DLD1 (cell line): ENCODE data around the gene DUOX1.
"Not testable (repeated sequence)": the region's sequence is repeated elsewhere in the genome, so short reads cannot be mapped to it uniquely, and the experiment has no call there.

ENCODE experiments used
- in situ Hi-C: cut with HindIII; loops from 2 replicates; pipeline ENCODE4 v1.10.0; 2017; ENCODE audit warnings: low sequenced_read_pairs

DUOX1 gene

GRCh38 chr15:45129651-45130129 is at the start of gene DUOX1, which contains the start of gene DUOXA1:
DUOX1 (plus strand) TSS chr15:45129994; CDS start chr15:45131967, 1,973 bp downstream.
DUOXA1 (minus strand) TSS chr15:45129879; CDS start chr15:45123014, 6,865 bp downstream.
- in situ Hi-C loops, result loop anchor here (10.0 kb wide), 1 partner anchor 175 kb away; no protein-coding TSS in a partner anchor

DNA sequence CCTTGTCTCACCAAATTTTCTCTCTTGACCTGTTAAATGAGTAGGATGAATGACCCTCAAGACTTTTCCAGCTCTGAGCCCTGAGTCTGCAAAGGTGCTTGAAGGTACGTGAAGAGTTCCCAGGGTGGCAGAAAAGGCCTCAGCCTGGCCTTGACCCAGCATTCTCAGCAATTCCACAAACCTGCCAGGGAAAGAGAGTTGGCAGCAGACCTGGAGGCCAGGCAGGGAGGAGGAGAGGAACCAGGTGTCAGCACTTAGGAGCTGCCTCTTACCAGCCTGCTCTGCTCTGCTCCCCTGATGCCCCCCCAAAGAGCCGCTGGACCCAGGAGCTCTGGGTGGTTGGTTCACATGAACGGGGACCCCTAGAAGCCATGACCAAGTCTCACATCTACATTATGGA is 49.2 kb upstream of the DUOX1 start:
- in situ Hi-C loops, result not testable (repeated sequence)

GRCh38 chr15:45082412-45082811 is 47.4 kb upstream of the DUOX1 start:
- in situ Hi-C loops, result not testable (repeated sequence)

GRCh38 chr15:45083223-45083622 is 46.6 kb upstream of the DUOX1 start:
- in situ Hi-C loops, result no loop called here

DNA sequence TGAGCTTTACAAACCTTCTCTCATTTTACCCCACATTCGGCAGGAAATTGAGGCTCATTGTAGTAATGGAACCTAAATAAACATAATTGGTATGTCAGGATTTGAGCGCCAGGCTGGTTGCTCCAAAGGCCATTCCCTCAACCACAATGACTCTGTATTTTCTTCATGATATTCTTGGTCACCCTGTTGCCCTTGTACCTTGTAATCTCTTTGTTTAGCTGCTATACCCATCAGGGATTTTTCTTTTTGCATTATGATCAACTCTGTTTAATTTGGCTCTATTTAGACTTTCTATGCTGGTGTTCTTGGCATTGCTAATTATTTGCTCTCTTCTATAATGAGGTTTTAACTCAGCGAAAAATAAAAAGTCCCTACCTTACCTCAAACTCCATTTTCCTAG is 45.6 kb upstream of the DUOX1 start:
- in situ Hi-C loops, result no loop called here

GRCh38 chr15:45087513-45087912 is 42.3 kb upstream of the DUOX1 start:
- in situ Hi-C loops, result no loop called here

DNA sequence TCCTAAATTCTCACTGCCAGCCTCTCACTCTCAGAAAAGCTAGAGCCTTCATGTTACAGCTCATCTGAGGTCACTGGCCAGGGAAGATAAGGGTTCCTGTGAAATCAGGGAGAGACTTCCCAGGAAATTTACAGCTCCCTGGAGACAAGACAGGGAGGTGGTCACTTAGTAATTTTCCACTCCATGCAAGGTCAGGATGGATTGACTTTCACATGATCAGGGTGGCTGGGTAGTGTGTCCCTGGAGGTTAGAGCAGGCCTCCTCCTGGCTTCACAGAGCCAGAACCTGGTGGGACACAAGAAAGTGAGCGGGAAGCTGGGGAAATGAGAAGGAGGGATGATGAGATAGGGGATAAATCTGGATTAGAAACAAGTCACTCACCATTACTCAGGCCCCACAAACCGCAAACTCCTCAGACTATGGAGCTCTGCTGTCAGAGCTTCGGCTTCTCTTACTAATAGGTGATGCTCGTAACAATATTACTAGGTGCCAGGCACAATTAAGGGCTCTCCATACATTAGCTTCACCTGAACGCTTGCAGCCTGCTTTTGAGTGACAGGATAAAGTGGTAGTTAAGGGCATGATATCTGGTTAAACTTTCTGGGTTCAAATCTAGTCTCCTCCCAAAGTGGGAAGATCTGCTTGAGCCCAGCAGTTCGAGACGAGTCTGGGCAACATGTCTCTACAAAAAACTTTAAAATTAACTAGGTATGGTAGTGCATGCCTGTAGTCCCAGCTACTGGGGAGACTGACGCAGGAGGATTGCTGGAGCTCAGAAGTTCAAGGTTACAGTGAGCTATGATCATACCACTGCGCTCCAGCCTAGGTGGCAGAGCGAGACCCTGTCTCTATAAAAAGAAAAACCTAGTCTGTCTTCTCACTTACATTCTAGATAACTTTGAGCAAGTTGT is 40.7 kb upstream of the DUOX1 start:
- in situ Hi-C loops, result no loop called here

DNA sequence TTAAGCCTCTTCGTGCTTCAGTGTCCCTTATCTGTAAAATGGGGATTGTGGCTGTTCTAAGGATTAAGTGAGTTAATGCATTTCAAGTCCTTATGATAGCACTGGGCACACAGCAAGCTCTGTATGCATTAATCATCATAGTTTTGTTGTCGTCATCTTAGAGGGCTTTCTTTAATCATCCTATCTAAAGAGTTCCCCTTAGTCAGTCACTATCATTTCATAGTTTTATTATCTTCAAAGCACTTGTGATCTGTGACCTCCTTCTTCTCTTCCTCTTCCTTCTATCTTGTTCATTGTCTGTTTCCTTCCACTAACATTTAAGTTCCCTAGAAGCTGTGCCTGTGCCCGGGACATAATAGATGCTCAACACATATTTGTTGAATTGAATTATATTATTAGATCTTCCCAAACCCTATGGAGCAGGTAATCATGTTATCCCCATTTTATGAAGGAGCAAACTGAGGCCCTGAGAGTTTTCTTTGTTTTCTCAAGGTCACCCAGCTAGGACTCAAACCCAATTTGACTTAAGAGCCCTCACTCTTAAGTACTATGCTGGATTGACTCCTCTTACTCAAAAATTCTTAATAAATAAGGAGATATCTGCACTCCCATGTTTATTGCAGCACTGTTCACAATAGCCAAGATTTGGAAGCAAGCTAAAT is 40.0 kb upstream of the DUOX1 start:
- in situ Hi-C loops, result no loop called here

- in situ Hi-C loops, result no loop called here
Observed at GRCh38 chr15:45091161-45091560, 38.6 kb upstream of the DUOX1 start.

DNA sequence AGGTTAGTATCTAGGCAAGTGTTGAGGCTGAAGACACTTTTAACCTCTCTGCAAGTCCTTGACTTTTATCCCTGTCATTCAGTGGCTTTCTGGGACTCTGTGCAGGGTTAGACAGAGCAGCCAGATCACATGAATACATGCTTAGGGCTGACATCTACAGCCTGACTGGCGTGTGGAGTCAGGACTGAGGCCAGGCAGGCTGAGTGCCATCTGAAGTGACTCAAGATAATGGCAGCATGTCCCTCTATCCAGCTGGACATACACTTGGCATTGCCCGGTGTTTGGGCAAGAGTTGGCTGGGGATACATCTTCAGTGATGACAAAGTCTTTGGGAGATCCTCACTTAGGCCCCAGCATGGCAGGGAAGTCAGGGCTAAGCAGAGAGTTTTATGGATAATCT is 38.2 kb upstream of the DUOX1 start:
- in situ Hi-C loops, result no loop called here

DNA sequence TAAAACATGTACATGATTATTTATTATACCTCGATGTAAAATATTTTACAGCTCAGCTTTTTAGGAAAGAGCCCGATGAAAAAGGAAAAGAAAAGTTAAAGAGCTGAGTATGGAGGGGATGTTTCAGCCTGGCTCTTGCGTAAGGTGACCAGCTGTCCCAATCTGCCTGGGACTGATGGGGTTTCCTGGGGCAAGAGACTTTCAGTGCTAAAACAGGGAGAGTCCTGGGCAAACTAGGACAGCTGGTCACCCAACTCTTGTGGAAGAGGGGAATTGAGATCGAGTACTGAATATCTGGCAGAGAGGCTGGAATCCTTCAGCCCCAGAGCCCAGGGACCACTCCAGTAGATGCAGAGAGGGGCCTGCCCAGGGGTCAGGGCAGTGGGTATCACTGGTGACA is 36.8 kb upstream of the DUOX1 start:
- in situ Hi-C loops, result no loop called here

- in situ Hi-C loops, result no loop called here
Observed at GRCh38 chr15:45093622-45094357, 36.0 kb upstream of the DUOX1 start.

DNA sequence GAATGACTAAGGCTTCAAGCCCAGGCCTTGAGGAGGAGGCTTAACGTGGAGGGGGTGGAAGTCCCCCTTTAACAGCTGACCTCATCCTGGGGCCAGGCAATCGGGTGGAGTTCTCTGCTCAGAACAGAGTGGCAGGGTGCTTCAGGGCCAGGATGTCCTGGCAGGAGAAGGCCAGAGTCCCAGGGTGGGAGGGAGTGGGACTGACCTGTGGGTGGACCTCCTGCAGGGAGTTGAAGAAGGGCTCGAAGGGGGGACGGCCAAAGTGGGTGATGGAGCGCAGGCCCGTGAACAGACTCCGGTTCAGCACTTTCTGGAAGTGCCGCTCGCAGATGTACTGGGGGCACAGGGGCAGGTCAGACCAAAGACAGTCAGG is 35.5 kb upstream of the DUOX1 start:
- in situ Hi-C loops, result no loop called here

- in situ Hi-C loops, result no loop called here
Observed at GRCh38 chr15:45095661-45096060, 34.1 kb upstream of the DUOX1 start.

DNA sequence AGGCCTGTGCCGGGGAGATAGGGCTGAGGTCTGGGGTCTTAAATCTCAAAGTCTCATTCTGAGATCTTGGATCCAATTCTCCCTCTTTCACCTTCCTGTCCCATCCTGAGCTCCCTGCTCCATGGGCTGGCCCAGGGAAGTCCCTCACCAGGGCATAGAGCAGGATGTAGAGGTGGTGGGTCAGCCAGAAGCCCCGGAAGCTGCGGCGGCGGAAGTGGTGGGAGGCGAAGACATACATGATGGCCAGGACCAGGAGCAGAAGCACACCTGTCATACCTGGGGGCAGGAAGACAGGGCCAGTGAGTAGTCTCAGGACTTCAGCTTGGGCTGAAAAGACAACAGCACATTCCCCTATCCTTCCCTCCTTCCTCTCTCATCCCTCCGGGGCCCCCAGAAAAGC is 32.3 kb upstream of the DUOX1 start:
- in situ Hi-C loops, result no loop called here

DNA sequence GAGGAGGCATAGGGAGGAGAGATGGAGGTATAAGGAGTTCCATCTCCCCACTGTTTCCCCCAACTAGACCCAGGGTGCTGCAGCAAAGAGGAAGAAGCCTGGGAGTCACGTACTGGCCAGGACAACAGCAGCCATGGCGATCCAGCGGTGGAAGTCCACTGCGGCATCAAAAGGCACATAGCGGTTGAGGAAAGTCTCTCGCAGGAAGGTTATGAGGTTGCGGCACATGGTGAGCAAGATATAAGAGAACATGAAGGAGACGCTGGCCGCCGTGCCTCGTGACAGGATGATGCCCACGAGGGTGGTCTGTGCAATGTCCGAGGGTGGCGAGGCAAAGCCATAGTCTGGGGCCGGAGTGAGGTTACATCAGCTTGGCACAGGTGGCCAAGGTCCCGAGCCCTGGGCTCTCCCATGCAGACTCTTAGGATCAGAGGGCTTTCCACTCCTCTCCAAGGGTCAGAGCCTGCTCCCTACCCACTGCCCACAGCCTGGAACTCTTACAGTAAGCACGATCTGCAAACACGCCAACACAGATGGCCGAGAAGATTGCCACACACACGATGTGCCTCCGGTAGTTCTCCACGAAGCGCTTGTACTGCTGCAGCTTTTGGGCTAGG is 30.1 kb upstream of the DUOX1 start:
- in situ Hi-C loops, result no loop called here

- in situ Hi-C loops, result no loop called here
Observed at GRCh38 chr15:45100884-45101625, 28.7 kb upstream of the DUOX1 start.

DNA sequence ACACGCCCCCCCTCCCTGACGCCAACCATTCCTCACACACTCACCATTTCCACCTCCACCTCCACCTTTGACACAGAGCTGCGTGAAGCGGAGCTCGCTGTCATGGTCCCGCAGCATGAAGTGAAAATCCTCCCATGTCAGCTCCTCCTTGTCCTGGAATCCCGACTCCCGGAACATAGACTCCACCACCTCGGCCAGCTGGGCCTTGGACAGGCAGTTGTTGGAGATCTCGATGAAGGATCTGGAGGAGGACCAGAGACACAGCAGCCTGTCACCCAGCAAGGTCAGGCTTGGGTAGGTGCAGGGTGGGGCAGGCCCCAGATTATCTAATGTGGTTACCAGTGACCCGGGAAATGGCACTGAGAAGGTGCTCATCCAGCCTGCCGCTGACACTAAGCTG is 28.0 kb upstream of the DUOX1 start:
- in situ Hi-C loops, result no loop called here

GRCh38 chr15:45102226-45102625 is 27.6 kb upstream of the DUOX1 start:
- in situ Hi-C loops, result no loop called here

DNA sequence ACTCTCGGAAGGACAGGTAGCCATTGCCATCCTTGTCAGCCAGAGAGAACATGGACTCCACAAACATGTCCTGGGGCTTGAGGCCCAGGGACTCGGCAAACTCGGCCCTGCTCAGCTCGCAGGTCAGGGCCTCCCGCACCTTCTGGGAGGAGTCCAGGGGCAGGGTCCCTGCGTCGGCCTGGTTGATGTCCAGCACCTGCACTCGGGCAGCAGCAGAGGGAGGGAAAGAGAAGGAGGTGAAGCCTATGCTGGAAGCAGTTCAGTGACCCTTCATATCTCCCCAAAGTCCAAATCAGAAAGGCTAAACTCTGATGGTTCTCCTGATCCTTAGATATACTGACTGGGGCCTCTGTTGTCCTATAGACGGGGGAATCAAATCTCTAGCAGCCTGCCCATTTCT is 25.6 kb upstream of the DUOX1 start:
- in situ Hi-C loops, result not testable (repeated sequence)
